Measurements from ENCODE around the gene CRTC3.

Gene CRTC3

GRCh38 chr15:90564590-90564989 is 34.9 kb downstream of the CRTC3 start:
- no peak for DNase-seq

DNA sequence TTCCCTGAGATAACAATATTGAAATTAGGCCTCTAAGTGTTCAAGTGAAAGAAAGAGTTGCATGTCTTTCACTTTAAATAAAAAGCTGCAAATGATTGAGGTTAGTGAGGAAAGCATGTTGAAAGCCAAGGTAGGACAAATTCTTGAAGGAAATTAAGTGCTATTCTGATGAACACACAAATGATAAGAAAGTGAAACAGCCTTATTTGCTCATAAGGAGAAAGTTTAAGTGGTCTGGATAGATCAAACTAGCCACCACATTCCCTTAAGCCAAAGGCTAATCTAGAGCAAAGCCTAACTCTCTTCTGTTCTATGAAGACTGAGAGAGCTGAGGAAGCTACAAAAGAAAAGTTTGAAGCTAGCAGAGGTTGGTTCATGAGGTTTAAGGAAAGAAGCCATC is 36.1 kb downstream of the CRTC3 start:
- no peak for DNase-seq

GRCh38 chr15:90570643-90571042 is 40.9 kb downstream of the CRTC3 start:
- no peak for DNase-seq

DNA sequence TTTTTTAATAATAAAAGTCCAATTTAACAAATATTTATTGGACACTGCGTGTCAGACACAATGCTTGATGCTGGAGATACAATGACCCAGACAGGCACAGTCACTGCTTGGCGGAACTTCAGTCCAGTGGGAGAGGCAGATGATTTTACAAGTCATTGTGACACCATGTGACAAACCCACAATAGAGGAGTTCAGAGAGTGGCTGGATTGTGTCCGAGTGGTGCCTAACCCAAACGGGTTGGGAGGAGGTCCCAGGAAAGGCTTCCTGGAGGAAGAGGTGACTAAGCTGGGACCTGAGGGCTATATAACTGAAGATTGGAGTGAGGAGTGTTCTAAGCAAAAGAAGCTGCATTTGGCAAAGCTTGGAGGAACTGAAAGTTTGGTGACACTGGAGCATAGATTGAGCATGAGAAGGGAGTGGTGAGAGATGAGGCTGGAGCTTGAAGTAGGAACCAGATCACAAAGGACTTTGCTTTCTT is 41.4 kb downstream of the CRTC3 start:
- DNase-seq: no peak

DNA sequence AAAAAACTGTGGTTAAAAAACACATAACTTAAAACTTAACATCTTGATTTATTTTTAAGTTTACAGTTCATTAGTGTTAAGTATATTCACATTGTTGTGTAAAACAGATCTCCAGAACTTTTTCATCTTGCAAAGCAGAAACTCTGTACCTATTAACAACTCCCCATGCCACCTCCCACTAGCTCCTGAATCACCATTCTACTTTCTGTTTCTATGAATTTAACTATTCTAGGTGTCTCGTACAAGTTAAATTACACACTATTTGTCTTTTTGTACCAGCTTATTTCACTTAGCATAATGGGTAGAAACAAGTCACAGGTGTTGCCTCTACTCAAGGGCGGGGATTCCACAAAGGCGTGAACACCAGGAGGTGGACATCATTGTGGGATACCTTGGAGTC is 43.2 kb downstream of the CRTC3 start:
- DNase-seq: no peak

DNA sequence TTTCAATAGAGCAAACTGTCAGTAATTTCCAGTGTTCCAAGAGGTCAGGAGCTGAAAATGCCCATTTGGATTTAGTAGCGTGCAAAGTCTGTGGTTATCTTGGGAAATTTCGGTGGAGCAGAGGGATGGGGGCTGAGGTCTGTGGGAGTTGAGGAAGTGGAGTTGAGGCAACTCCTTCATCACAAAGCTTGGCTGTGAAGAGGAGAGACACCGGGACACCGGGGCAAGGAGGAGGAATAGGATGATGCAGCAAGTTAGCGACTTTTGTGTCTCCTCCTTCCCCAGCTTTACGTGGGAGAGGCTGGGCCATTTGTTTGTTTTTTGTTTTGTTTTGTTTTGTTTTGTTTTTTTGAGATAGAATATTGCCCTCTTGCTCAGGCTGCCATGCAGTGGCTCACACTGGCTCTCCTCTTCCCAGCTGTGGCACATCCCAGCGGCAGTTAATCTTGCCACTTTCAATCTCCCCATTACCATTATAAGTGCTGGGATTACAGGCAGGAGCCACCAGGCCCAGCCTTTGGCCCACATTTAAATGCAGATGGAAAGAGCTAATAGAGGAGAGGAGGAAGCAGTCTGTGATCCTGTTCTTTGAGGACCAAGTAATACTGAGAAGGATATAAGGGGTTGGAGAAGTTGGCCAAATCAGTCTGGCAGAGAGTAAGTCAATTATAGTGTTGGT is 47.1 kb downstream of the CRTC3 start:
- DNase-seq: no peak

DNA sequence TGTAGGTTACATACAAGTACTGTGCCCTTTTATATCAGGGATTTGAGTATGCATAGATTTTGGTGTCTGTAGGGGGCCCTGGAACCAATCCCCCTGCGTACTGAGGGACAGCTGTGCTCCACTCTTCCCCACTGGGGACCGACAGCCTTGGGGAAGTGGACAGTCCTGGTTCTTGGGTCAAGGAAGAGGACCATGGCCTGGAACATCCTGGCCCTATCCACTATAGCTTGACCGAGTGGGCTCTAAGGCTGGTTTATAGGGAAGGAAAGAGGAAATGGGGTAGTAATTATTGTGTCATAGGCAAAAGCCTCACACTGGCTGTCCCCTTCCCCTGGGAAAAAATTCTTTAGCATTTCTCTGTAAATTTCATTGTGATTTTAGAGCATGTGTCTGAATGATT is 49.5 kb downstream of the CRTC3 start:
- no peak for DNase-seq

DNA sequence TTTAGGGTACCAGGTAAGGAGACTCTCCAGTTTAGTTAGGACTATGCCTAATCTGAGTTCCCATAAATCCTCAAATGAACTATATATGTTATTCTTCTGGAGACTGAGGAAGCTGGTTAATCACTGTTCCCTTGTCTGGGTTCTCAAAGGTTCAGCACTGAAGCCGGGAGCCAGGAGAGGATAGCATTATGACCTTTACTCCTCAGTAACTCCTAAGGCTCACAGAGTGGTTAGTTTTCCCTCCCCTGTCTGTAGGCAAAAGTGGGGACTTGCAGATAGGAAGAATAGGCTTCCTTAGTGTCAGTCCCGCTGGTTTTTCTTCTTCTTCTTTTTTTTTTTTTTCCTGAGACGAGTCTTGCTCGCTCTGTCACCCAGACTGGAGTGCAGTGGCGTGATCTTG is 50.4 kb downstream of the CRTC3 start:
- no peak for DNase-seq

DNA sequence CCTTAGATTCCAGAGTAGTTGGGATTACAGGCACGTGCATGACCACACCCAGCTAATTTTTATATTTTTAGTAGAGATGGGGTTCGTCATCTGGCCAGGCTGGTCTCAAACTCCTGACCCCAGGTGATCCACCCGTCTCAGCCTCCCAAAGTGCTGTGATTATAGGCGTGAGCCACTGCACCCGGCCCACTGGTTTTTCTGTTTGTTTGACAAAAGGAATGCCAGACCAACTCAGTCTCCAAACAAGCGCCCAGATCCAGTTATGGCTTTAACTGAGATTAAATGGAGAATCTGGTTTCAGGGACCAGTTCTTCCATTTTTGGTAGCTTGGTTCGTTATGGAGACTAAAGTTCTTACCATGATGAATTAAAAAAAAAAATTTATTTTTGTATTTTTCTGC is 50.8 kb downstream of the CRTC3 start:
- DNase-seq: no peak

DNA sequence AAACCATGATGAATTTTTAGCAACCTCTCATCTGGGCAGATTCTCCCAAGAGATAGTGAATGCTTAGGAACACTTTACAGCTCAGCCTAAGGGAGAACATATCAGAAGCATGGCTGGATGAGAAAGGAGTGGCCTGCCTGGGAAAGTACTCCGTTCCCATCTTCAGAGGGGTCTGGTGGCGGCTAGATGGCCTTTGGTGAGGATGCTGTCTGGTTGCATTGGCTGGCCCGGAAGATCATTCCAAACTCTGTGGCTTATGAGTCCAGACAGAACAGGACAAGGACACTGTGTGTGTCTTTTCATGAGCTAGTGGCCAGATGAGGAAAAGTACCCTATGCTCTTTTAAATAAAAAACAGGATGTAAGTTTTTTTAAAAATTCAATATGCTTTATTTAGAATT is 51.2 kb downstream of the CRTC3 start:
- DNase-seq: no peak

GRCh38 chr15:90581771-90582352 is 52.1 kb downstream of the CRTC3 start:
- no peak for DNase-seq

- no peak for DNase-seq
Observed at GRCh38 chr15:90582553-90582952, 52.8 kb downstream of the CRTC3 start.

DNA sequence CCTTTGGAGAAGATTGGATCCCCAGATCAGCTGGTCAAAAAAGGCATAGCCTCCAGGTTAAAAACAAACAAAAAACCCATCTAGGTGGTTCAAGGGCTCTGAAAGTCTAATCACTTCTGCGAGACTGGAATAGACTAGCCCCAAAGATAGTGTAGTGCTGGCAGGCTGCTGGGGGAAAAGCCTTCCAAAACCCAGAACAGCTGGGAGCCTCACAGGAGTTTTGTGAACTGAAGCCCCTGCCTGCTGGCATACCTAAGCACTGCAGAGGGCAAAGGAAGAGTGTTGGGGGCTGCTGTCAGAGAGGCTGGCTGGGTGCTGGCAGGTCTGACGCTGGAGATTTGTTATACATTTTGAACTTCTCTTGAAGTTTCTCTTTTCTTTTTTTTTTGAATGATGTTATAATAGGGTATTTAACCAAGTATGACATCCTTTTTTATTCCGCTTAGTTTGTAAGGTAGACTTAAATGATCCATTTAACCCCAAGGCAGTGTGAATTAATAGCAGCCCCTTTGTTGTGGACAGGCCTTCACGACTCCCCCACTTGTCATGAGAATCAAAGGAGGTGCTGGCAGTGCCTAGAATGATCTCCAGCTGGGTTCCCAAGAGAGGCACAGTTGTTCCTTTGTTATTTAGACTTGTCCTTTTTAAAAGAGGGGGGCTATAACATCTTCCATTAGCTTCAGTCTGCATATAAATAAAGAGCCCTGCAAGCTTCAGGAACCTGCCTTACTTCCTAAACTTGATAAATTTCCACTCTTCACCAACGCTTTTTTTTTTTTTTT is 53.9 kb downstream of the CRTC3 start:
- DNase-seq: no peak

GRCh38 chr15:90584841-90585240 is 55.1 kb downstream of the CRTC3 start:
- DNase-seq: no peak

- no peak for DNase-seq
Observed at GRCh38 chr15:90585863-90586262, 56.1 kb downstream of the CRTC3 start.

DNA sequence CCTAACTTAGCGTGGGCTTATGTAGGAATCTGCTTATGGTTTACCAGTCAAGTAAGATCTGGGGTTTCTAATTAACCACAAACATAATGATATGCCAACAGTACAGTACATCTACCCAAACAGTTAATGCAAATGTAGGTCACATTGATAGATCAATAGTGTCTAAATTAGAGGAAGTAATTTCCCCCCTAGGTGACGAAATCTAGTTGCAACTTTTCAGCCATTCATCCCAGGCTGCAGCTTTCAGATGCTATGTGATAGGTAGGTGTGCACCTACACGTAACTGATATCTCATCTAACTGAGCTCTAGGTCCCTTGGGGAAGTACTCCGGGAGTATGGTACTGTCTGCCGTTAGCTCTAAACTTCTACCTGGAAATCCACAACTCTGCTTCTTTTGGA is 57.2 kb downstream of the CRTC3 start:
- no peak for DNase-seq

DNA sequence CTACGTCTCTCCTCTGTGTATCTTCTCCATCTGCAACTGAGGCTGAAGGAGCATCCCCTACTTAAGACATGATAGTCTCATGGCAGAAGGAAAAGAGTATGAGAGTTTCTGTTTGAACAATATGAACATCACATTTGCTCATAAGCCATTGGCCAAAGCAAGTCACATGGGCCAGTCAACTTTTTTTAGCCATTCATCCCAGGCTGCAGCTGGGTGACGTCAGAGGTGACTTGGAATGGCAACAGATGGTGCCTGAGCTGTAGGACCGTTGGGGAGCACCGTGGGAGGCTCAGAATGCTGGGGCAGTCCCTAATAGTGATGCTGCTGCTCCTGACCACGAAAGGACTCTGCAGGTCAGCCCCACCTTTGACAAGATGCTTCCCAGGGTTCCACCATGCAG is 58.7 kb downstream of the CRTC3 start:
- no peak for DNase-seq

- no peak for DNase-seq
Observed at GRCh38 chr15:90591524-90591923, 61.8 kb downstream of the CRTC3 start.

GRCh38 chr15:90592131-90592881 is 62.6 kb downstream of the CRTC3 start:
- no peak for DNase-seq

DNA sequence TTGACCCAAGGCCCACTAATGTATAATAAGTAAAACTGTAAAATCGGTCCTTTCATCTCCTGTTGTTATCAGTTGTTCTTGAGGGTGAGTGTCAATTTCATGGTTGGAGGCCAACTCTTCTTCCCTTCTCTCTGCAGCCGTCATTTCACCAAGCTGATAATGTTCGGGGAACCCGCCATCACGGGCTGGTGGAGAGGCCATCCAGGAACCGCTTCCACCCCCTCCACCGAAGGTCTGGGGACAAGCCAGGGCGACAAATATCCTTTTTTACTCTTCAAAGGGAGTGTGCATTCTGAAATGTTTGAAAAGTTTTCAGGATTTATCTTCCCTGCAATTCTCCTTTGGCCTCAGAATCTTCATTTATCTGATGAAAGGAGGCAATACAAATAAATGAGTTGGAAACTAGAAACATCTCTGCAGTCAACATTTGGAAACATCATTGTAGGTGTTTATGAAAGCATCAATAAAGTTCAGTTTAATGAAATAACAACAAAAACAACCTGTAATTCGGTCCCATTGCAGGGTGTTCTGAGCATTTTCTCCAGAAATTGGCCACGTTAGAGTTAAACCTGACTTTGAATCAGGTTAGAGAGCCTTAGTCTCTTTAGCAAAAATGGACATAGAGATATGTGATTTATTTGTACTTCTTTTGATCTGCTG is 63.9 kb downstream of the CRTC3 start:
- DNase-seq: no peak

GRCh38 chr15:90594301-90594738 is 64.6 kb downstream of the CRTC3 start:
- DNase-seq: peak in 1 of 2 experiments; percentile 7

DNA sequence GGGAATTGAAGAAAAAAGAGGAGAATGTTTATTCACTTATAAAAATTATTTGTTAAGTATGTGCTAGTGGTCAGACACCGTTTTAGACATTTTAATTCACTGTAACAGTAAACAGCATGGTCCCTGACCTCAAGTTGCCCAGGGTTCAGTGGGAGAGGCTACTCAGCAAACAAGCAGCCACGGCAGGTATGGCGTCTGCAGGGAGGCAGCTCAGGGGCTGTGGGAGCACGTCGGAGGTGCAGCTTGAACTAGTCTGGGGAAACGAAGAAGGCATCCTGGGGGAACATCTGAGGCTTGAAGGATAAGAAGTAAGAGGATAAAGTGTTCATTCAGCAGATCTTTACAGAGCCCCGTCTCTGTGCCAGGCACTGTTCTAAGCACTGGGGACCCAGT is 66.0 kb downstream of the CRTC3 start:
- DNase-seq: no peak

DNA sequence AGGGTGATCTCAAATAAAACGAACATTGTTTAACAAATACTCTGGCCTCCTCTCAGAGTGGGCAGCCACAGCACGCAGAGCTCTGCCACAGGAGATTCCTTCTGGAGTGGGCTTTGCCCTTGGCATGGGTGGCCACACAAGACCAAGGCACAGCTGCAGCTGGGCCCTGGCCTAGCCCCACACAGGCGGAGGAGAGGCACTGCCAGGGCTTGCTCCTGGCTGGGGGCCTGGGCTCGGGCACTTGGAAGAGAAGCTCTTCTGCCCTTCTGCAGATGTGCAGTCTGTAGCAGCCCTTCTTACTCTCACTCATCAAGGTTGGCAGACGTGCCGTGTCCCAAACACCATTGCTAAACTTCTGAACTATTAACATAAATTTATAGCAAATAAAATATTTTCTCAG is 67.2 kb downstream of the CRTC3 start:
- DNase-seq: no peak

All from NCI-H446 (cell line).